H9 (cell line): ENCODE data around the gene HSD11B1. TPM values are rescaled to one million over a fixed set of nuclear protein-coding genes. Genes with fewer than 3 reads are reported as not detected.

Experiments used
- DNase-seq: peaks from one replicate; pipeline ENCODE4 v3.0.0-alpha.2; 2017
- H2AFZ ChIP-seq: one replicate; pipeline ENCODE4 v1.6.1; 2013; ENCODE audit warnings: mild to moderate bottlenecking, low read length, control low read depth, moderate library complexity
- H2AK5ac ChIP-seq: 2 replicates; pipeline ENCODE4 v1.6.1; 2013; ENCODE audit warnings: low read length, control low read depth, mixed read lengths; ENCODE audit not compliant: insufficient read length
- H2BK120ac ChIP-seq: one replicate; pipeline ENCODE4 v1.6.1; 2013; ENCODE audit warnings: low read depth, mild to moderate bottlenecking, low read length, control low read depth, inconsistent platforms; ENCODE audit not compliant: poor library complexity, severe bottlenecking
- H2BK12ac ChIP-seq: 2 replicates; pipeline ENCODE4 v1.6.1; 2013; ENCODE audit warnings: low read length, control low read depth, mixed read lengths, low read depth; ENCODE audit not compliant: insufficient read length
- H2BK15ac ChIP-seq: 2 replicates; pipeline ENCODE4 v1.6.1; 2013; ENCODE audit warnings: low read depth, low read length, control low read depth
- H2BK20ac ChIP-seq: one replicate; pipeline ENCODE4 v1.6.1; 2013; ENCODE audit warnings: low read depth, mild to moderate bottlenecking, low read length, control low read depth, inconsistent platforms; ENCODE audit not compliant: poor library complexity, severe bottlenecking
- H2BK5ac ChIP-seq: 2 replicates; pipeline ENCODE4 v1.6.1; 2013; ENCODE audit warnings: low read length, control low read depth, mixed read lengths; ENCODE audit not compliant: insufficient read length
- H3K14ac ChIP-seq: 2 replicates; pipeline ENCODE4 v1.6.1; 2013; ENCODE audit warnings: low read length, control low read depth; ENCODE audit not compliant: insufficient read depth
- H3K18ac ChIP-seq: 2 replicates; pipeline ENCODE4 v1.6.1; 2013; ENCODE audit warnings: low read depth, mild to moderate bottlenecking, mixed read lengths, low read length, control low read depth; ENCODE audit not compliant: insufficient read length
- H3K23ac ChIP-seq: 2 replicates; pipeline ENCODE4 v1.6.1; 2013; ENCODE audit warnings: low read length, control low read depth, mixed read lengths, low read depth; ENCODE audit not compliant: insufficient read length
- H3K23me2 ChIP-seq: 2 replicates; pipeline ENCODE4 v1.6.1; 2013; ENCODE audit warnings: low read depth, mild to moderate bottlenecking, mixed read lengths, low read length, control low read depth; ENCODE audit not compliant: insufficient read length, poor library complexity, severe bottlenecking
- H3K27ac ChIP-seq: 2 replicates; pipeline ENCODE4 v1.5.1; 2013; ENCODE audit warnings: low read length, control low read depth, mixed read lengths, low read depth; ENCODE audit not compliant: insufficient read length
- H3K27me3 ChIP-seq: 2 replicates; pipeline ENCODE4 v1.6.1; 2013; ENCODE audit warnings: low read length, control low read depth, inconsistent platforms; ENCODE audit not compliant: insufficient read depth
- H3K4ac ChIP-seq: 2 replicates; pipeline ENCODE4 v1.6.1; 2013; ENCODE audit warnings: low read depth, mild to moderate bottlenecking, control low read depth, inconsistent platforms, low read length, moderate library complexity
- H3K4me1 ChIP-seq: 2 replicates; pipeline ENCODE4 v1.6.1; 2013; ENCODE audit warnings: low read length, control low read depth, inconsistent platforms; ENCODE audit not compliant: insufficient read depth
- H3K4me2 ChIP-seq: 2 replicates; pipeline ENCODE4 v1.6.1; 2013; ENCODE audit warnings: low read length, control low read depth, mixed read lengths; ENCODE audit not compliant: insufficient read length, insufficient read depth
- H3K56ac ChIP-seq: 2 replicates; pipeline ENCODE4 v1.6.1; 2013; ENCODE audit warnings: low read depth, mild to moderate bottlenecking, mixed read lengths, low read length, control low read depth; ENCODE audit not compliant: insufficient read length
- H3K79me1 ChIP-seq: 2 replicates; pipeline ENCODE4 v1.6.1; 2013; ENCODE audit warnings: low read depth, mild to moderate bottlenecking, moderate library complexity, low read length, control low read depth, inconsistent platforms; ENCODE audit not compliant: insufficient read depth, poor library complexity, severe bottlenecking
- H3K79me2 ChIP-seq: 2 replicates; pipeline ENCODE4 v1.6.1; 2013; ENCODE audit warnings: low read length, control low read depth, inconsistent platforms; ENCODE audit not compliant: insufficient read depth
- H3K9ac ChIP-seq: 2 replicates; pipeline ENCODE4 v1.6.1; 2013; ENCODE audit warnings: low read length, control low read depth, mixed read lengths; ENCODE audit not compliant: insufficient read length; ENCODE audit errors: extremely low read depth
- H3K9me3 ChIP-seq: one replicate; pipeline ENCODE4 v1.6.1; 2013; ENCODE audit warnings: low read depth, low read length, inconsistent platforms; ENCODE audit not compliant: control insufficient read depth
- H3T11ph ChIP-seq: one replicate; pipeline ENCODE4 v1.6.1; 2013; ENCODE audit warnings: mild to moderate bottlenecking, low read length, control low read depth, inconsistent platforms
- H4K20me1 ChIP-seq: one replicate; pipeline ENCODE4 v1.6.1; 2013; ENCODE audit not compliant: control insufficient read depth, insufficient read length, insufficient read depth
- H4K5ac ChIP-seq: 2 replicates; pipeline ENCODE4 v1.6.1; 2013; ENCODE audit warnings: low read depth, mild to moderate bottlenecking, mixed read lengths, low read length, control low read depth; ENCODE audit not compliant: insufficient read length
- H4K8ac ChIP-seq: replicated peaks from 2 replicates; pipeline ENCODE4 v1.6.1; 2013; ENCODE audit warnings: low read length, control low read depth, mixed read lengths, low read depth; ENCODE audit not compliant: insufficient read length
- H4K91ac ChIP-seq: 2 replicates; pipeline ENCODE4 v1.6.1; 2013; ENCODE audit warnings: low read depth, mild to moderate bottlenecking, moderate library complexity, mixed read lengths, low read length, control low read depth; ENCODE audit not compliant: insufficient read length
- H3K27ac Mint-ChIP-seq, 3 experiments: 2 replicates in 2 of 3; 3 replicates in 1 of 3; pipeline ENCODE4 v1.8.0; 2020 to 2021; ENCODE audit warnings: mixed read lengths in 3 of 3, mild to moderate bottlenecking in 1 of 3, moderate library complexity in 1 of 3
- H3K27me3 Mint-ChIP-seq: 2 replicates; pipeline ENCODE4 v1.8.0; 2021; ENCODE audit warnings: low read depth, mild to moderate bottlenecking, moderate library complexity, mixed read lengths
- H3K36me3 Mint-ChIP-seq, 3 experiments: 2 replicates in 2 of 3; 3 replicates in 1 of 3; pipeline ENCODE4 v1.8.0; 2020 to 2021; ENCODE audit warnings: low read depth in 3 of 3, mixed read lengths in 3 of 3; ENCODE audit not compliant: insufficient read depth in 1 of 3
- H3K4me1 Mint-ChIP-seq, 2 experiments: 2 replicates each; pipeline ENCODE4 v1.8.0; 2020; ENCODE audit warnings: mixed read lengths in 2 of 2
- H3K4me3 Mint-ChIP-seq, 2 experiments: 2 replicates in 1 of 2; 3 replicates in 1 of 2; pipeline ENCODE4 v1.8.0; 2020 to 2021; ENCODE audit warnings: mild to moderate bottlenecking in 2 of 2, mixed read lengths in 2 of 2, moderate library complexity in 1 of 2
- H3K9me3 Mint-ChIP-seq, 2 experiments: 2 replicates in 1 of 2; 3 replicates in 1 of 2; pipeline ENCODE4 v1.8.0; 2020; ENCODE audit warnings: mild to moderate bottlenecking in 2 of 2, mixed read lengths in 2 of 2, moderate library complexity in 1 of 2
- CTCF ChIP-seq: fragments of 200-600 bp; sonication (generic); conservative IDR thresholded peaks from 3 replicates; pipeline ENCODE4 v1.8.0; 2021; ENCODE audit warnings: antibody characterized with exemption, mild to moderate bottlenecking
- WGBS: extraction: QIAGEN DNeasy Blood & Tissue Kit; methylation state at CpG from one replicate; pipeline ENCODE4 v1.1.7; 2013; ENCODE audit warnings: missing lambda C conversion rate, low lambda C conversion rate, mixed read lengths; ENCODE audit not compliant: insufficient read length; ENCODE audit errors: extremely low coverage; 5-methylcytosine and 5-hydroxymethylcytosine counted together
- total RNA-seq: library from RNA; stranded (reverse); gene quantifications from 2 replicates; pipeline ENCODE4 v1.2.1, GENCODE V29; 2021

The HSD11B1 gene
- total RNA-seq, 1 experiment from 2014 or later, result not detected

GRCh38 chr1:209657918-209658317 lies 46.7 kb upstream of the HSD11B1 start:
- WGBS, result no CpG with 5 or more reads among the region's 5 CpGs

More at GRCh38 chr1:209657918-209658317, 46.7 kb upstream of the HSD11B1 start:
- TF ChIP-seq CTCF, result no peak
- no peak overlapping the region for H3K9ac ChIP-seq
- Mint-ChIP-seq H3K27ac (no peak overlapping the region), H3K27me3 (peaks cover 5% of the 10 kb centered on the region), H3K36me3 (no peaks in the 10 kb centered on the region), H3K4me1 (peaks cover 15 to 29% of the 10 kb centered on the region in 2 experiments), H3K4me3 (no peak overlapping the region), H3K9me3 (no peaks in the 10 kb centered on the region)
- H3K56ac ChIP-seq, result no peak overlapping the region
- no peak overlapping the region for H4K5ac ChIP-seq
- H3K4me2 ChIP-seq, result no peak overlapping the region
- no peaks in the 10 kb centered on the region for H3K79me2 ChIP-seq
- H3K27me3 ChIP-seq, result no peaks in the 10 kb centered on the region
- DNase-seq, result no peak
- H3T11ph ChIP-seq, result no peak overlapping the region
- no peak overlapping the region for H4K8ac ChIP-seq
- H2AK5ac ChIP-seq, result no peak overlapping the region
- no peak overlapping the region for H3K27ac ChIP-seq
- H2BK12ac ChIP-seq, result no peak overlapping the region
- no peak overlapping the region for H3K23ac ChIP-seq
- H4K20me1 ChIP-seq, result no peaks in the 10 kb centered on the region
- no peak overlapping the region for H4K91ac ChIP-seq
- no peaks in the 10 kb centered on the region for H3K4me1 ChIP-seq
- no peaks in the 10 kb centered on the region for H3K9me3 ChIP-seq
- no peak overlapping the region for H2AFZ ChIP-seq
- no peak overlapping the region for H3K18ac ChIP-seq
- no peaks in the 10 kb centered on the region for H3K79me1 ChIP-seq
- H3K4ac ChIP-seq, result no peak overlapping the region
- H2BK15ac ChIP-seq, result no peak overlapping the region
- H2BK20ac ChIP-seq, result no peak overlapping the region
- no peaks in the 10 kb centered on the region for H3K23me2 ChIP-seq
- H2BK120ac ChIP-seq, result no peak overlapping the region
- no peak overlapping the region for H2BK5ac ChIP-seq
- H3K14ac ChIP-seq, result no peak overlapping the region
